NCI-H446 treated with DMSO at 0.1 percent for 48 hours (cell line): ENCODE data around the gene ADM2.

Experiments
- DNase-seq: peaks from one replicate; lab custom pipeline; 2025; lab: John Stamatoyannopoulos, UW

Gene ADM2

DNA sequence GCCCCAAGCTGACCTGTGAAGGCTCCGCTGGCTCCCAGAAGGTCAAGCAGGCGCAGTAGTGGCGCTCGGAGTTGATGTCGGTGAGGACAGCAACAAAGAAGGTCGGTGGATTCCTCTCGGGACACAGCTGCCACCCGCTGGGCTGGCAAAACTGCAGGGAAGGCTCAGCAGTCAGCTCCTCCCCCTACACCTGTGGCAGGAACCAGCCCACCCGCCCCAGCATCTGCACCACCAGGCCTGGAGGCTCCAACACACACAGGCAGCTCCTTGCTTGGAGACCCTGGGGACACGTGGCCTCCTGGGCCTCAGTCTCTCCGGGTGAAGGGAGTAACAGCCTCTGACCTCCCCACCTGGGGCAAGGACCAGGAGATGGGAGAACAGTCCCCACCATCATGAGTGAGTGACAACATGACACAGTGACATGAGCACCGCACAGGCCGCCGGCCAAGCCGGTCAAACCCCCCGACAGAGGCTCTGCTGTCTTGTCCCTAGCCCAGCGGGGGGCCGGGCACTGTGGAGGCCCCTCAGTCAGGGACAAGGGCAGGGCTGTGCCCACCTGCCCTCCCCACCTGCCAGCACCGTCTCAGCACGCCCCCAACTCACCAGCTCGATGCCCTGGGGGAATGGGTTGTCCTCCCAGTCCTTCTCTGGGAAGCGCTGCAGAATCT is 13.4 kb upstream of the ADM2 start:
- DNase-seq = no peak

DNA sequence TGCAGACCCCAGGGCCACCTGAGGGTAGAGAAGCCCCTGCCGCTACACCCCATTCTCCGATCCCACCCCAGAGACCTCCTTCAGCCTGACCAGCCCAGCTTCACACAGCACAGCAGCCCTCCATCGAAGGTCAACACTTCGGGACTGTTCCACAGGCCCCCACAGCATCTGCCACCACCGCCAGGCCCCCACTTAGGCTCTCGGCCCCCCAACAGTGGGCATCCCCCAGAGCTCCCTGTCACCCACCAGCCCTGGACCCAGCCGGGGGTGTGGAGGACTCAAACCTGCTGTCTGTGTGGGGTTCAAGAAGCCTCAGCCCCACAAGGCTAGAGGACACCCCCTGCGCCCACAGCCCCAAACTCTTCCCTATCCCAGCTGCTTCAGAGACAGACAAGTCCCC is 12.7 kb upstream of the ADM2 start:
- no peak for DNase-seq

DNA sequence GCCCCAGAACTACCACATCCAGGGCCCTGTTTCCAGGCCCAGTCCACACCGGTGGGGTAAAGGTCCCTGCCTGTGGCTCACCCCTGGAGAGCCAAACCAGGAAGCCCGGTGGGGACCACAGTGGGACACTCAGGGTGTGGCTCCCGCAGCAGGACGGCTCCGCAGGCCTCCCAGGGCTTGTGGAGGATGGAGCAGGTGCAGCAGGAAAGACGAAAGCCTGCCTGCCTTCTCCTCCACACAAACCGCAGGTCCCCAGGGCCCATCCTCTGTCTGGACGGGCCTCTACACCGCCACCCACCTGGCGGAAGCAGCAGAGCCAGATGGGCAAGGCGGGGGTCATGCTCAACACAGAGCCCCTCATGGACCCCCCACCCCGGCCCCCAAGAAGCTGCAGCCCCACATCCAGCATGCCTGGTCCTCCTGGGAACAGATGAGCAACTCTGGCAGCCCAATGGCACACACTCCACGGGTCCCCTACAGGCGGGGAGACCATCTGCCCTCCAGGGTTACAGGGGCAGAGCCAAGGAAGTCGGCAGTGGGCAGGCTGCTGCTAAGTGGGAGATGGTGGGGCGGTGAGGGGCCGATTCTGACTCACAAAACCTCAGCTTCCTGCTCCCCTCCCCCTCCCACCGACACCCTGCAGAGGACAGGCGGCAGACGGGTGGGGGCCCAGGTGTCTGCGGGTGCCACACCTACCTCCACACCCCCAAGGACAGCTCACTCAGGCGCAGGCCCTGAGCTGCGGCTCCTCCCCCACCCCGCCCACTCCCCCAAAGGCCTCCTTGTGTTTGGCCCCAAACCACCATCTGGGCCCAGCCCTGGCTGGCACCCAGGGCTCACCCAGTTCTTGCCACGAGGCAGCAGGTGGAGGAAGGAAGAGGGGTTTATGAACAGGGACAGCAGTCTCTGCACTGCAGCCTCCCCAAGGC is 11.7 kb upstream of the ADM2 start:
- DNase-seq = no peak

DNA sequence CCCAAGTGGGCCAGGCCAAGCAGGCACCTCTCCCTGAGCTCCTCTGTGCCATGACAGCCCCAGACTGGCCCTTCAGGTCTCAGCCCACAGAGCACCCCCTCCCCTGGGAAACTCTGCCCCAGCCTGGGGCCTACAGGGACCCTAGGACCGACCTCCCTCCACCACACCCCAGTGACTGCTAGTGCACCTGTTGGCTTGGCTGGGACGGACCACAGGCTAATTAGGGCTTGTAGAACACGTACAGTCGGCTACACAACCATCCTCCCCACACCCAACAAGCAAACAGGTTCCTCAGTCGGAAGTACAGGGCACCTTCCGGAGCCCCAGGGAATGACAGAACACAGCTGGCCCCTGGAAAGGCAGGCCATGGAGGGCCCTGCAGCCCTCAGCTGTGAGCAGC is 10.9 kb upstream of the ADM2 start:
- DNase-seq = no peak

DNA sequence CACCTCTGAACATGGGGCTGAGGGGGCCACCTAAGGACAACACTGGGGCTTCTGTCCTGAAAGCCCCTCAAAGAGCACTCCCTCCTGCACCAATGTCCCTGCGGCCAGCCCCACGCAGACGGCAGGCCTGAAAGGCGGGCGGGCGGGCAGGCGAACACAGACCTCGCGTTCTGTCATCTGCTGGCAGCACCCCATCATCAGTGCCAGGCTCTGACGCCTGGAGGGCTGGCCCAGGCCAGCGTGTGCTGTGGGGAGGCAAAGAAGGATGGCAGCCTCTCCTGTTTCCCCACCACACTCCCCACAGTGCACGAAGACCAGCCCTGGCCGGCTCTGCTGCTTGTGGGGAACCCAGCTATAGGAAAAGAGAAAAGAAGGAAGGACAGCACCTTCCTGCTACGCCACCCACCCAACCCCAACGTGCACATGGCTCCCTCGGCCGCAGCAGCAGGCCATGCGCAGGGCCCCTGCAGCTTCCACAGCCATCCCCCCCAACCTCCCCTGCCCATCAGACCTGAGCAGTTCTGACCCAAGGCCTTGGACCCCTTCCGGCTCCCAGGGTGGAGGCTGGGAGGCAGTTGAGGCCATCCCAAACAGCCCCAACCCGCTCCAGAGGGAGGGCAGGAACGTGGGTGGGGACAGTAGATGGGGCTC is 10.0 kb upstream of the ADM2 start:
- DNase-seq = no peak

DNA sequence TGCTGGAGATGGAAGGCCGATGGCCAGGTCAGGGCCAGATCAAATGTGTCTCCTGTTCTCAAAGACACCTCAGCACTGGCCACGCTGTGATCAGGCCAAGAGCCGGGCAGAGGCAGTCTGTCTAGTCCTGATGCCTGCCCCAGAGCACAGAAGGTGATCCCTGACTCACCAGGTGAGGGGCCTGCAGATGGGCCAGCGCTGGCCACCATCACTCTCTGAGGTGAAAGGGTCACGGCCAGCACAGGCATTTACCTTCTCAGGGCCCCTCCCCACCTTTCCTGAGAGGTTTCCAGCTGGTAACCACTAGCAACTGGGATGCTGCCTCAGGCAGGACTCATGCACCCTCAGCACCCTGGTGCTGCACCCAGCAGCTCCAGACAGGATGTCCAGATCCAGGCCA is 9.4 kb upstream of the ADM2 start:
- no peak for DNase-seq

DNA sequence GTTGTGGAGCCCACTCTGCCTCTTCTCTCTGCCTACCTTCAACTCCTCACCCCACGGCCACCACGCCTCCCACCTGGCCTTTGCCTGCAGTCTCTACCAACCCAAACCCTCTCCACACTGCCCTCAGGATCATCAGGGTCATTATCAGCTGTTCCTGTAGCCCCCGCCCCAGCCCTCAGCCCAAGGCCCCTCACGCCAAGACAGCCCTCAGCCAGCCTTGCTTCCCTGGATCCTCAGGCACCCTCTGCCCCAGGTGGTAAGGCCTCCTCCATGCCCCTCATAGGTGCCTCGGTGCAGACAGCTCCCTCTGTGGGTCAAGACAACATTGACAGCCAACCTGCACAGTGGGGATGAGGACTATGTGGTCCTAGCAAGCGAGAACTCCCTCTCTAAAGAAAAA is 8.3 kb upstream of the ADM2 start:
- DNase-seq = no peak

DNA sequence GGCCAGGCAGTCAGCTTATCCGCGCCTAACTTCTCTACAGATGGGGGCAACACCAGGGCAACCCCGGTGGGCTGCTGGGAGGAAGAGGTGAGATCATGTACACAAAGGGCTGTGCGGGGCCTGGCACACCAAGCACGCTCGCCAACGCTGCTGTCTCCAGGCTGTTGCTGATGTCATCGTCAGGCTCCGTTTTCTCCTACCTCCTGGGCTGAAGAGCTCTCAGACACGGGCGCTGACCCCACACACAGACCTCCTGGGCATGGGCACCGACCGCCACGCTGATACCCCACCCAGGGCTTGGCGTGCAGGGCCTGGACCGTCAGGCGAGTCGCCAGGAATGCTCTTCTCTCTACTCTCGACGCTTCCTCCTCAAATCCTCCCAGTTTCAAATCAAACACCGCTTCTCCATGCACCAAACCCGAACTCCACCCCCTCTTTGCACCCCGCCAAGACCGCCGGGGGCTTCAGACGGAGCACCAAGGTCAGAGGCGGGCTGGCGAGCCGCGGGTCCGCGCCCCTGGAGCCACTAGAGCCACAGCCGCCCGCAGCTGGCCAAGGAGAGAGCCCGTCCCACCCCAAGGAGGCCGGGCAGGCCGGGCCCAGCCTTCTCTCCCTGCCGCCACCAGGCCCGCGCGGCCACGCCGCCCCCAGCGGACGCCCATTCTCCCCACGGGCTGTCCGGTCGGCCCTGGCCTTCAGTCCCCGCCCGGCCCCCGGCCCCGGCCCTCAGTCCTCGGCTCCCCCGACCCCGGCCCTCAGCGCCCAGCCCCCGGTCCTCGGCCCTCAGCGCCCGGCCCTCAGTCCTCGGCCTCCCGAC is 7.3 kb upstream of the ADM2 start:
- no peak for DNase-seq

DNA sequence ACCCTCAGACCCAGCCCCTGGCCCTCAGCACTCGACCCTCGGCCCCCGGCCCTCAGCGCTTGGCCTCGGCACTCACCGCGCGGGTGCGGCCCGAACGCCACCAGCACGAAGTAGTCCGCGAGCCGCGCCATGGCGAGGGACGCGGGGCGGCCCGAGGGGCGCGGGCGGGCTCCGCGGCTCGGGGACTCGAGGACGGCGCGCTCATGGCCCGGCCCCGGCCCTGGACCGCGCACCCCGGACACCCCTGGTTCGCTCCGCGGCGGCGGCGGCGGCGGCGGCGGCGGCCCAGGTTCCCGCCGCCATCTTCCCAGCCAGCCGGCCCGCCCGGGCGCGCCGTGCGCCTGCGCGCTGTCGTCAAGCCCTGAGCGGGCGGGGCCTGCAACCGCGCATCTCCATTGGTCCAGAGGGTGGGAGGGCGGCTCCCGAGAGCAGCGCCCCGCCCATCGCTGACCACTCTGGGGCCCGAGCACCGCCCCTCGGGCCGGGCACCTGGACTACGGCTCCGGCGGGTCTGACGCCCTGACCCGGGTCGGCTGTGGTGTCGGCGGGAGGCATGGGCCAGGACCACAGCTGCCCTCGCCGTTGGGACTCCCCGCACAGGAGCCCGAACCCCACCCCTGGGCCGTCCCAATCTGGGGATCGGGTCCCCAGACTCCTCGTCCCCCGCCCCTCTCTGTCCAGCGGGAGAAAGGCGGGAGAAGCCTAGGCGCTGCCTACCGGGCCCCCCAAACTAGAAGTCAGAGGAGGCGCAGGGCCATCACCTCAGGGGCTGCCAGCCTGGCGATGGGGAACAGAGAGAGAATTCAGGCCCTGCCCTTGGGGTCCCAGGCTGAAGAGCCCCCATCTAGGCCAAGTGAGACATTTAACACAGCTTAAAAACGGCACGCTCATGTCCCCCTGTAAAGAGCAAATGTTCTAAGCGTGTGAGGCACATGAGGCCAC is 6.4 kb upstream of the ADM2 start, which contains the start of gene SBF1:
Gene SBF1, minus strand, starts transcription at position 326 of the 942 bp plus-strand sequence. Its CDS starts 195 bp downstream, at position 131.
- peak; percentile 55 for DNase-seq

DNA sequence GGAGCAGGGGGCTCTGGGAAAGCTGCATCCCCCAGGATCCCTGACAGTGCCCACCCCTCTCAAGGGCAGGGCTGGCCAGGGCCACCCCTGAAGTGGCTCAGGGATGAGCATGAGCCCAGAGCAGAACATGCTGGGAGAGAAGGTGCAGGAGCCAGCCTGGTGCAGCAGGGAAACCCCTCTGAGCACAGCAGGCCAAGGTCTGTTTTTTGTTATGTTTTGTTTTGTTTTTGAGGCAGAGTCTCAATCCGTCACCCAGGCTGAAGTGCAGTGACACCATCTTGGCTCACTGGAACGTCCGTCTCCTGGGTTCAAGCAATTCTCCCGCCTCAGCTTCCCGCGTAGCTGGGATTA is 5.7 kb upstream of the ADM2 start:
- DNase-seq = no peak

DNA sequence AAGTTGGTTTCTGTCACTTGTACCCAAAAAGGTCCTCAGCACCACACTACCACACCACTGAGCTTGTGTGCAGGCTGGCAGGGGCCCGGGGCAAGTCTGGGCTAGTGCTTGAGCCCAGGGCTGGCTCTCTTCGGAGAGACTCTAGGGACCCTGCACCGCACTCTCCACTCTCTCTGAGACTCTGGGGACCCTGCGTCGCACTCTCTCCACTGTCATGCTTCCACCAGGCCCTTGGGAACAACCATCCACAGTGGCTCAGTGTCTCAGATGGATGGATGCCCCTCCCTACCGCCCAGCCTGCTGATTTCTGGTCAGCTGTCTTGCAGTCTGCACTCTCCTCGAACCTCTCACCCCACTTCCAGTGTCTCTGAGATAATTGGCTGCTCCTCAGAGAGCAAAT is 4.5 kb upstream of the ADM2 start:
- DNase-seq = no peak

DNA sequence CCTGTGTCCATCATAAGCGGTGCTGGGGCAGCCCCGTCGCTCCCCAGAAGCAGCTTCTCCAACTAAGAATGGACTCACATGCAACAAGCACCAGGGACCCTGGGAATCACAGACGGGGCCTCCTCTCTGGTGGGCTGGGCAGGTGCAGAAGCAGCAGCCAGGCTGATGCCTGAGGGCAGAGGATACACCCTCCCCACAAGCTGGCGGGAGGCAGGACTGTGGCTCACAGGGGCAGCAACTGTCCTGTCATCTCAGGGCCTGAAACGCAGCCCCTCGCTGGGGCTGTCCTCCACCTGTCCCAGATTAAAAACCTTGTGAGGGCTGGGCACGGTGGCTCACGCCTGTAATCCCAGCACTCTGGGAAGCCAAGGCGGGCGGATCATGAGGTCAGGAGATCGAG is 3.4 kb upstream of the ADM2 start:
- no peak for DNase-seq

DNA sequence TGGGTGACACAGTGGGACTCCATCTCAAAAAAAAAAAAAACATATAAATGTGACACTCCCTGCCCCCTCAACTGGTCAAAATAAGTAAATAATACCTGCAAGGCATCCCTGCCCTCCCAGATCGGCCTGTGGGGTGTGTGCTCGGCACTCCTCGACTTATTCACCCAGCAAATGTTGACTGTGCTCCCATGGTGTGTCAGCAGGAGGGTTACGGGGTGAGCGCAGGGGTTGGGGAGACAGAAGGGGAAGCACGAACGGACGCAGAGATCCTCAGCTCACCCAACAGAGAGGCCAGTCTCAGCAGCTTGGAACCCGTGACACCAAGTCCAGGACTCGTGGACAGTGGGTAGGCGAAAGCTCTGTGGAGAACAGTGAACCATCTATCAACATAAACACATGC is 1.6 kb upstream of the ADM2 start:
- DNase-seq = no peak

DNA sequence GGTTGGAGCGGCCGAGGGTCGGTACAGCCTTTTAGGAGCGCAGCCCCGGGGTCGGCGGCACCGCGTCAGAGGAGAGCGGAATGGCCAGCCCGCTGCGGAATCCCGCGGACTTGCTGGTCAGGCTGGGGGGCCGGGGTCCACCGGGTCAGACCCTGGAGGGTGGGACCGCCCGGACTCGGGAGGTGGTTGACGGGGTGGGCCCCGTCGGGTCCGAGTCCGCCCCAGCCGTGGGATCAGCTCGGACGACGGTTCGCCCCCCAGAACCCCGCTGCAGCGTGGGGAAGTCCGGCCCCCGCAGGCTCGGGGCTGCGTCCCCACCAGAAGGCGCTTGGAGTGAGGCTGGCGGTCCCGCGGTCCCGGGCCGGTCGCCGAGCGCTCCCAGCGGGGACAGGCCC is 301 bp upstream of the ADM2 start:
- DNase-seq = no peak

DNA sequence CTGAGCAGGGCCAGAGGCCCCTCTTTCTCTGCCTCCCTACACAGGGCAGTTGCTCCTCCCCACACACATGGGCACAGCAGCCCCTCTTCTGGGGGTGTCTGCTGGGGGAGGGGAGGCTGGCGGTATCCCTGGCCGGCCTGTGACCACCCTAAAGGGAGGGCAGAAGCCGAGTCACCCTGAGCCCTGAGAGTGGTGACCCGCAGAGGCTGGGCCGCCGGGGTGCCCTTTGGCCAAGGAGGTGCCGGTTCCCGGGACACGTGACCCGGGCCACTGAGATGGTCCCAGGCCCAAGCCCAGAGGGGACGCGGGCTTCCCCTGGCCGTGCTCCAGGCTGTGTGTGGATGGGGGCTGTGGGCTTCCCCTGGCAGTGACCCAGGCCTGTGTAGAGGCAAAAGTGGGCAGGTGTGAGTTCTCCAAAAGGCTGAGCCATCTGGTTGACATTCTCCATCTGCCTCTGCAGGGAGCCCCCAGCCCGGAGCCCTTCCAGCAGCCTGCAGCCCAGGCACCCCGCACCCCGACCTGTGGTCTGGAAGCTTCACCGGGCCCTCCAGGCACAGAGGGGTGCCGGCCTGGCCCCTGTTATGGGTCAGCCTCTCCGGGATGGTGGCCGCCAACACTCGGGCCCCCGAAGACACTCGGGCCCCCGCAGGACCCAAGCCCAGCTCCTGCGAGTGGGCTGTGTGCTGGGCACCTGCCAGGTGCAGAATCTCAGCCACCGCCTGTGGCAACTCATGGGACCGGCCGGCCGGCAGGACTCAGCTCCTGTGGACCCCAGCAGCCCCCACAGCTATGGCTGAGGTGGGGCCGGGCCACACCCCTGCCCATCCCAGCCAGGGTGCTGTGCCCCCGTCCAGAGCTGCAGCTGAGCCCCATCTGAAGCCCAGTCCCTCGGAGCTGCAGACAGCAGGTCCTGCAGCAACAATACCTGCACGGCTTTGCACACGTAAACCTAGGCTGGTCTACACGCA is 1.0 kb downstream of the ADM2 start:
- no peak for DNase-seq

DNA sequence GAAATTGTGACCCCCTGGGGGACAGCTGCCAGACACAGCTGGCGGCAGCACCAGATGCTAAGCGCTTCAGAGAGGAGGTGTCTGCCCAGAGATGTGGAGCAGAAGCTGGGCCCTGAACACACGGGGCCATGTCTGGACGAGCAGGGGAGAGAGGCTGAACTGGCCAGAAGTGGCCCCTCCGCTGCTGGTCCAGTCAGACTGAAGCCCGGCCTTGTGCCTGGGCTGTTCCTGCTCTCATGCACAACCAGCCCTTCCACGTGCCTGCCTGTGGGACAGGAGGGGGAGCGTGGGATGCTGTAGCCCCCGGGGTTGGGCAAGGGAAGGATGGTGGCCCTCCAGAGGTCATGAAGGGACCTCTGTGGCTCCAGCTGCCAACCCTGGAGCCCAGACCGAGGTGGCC is 1.8 kb downstream of the ADM2 start:
- DNase-seq = no peak

DNA sequence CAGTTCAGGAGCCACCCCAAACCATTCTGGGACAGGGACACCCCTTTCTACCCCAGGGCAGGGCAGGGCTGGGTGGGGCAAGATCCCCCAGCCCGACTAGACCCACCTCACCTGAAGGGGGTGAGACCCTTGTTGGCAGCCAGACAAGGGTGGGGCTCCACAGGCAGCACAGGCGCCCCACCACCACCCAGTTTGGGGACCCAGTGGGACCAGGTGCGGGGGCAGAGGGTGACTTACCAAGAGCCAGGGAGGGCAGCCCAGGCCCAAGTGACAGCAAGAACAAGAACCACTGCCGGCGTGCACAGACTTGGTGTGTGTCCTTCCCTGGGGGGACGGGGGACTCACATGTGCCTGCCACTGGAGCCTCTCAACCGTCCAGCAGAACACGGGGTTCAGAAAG is 2.2 kb downstream of the ADM2 start:
- no peak for DNase-seq

DNA sequence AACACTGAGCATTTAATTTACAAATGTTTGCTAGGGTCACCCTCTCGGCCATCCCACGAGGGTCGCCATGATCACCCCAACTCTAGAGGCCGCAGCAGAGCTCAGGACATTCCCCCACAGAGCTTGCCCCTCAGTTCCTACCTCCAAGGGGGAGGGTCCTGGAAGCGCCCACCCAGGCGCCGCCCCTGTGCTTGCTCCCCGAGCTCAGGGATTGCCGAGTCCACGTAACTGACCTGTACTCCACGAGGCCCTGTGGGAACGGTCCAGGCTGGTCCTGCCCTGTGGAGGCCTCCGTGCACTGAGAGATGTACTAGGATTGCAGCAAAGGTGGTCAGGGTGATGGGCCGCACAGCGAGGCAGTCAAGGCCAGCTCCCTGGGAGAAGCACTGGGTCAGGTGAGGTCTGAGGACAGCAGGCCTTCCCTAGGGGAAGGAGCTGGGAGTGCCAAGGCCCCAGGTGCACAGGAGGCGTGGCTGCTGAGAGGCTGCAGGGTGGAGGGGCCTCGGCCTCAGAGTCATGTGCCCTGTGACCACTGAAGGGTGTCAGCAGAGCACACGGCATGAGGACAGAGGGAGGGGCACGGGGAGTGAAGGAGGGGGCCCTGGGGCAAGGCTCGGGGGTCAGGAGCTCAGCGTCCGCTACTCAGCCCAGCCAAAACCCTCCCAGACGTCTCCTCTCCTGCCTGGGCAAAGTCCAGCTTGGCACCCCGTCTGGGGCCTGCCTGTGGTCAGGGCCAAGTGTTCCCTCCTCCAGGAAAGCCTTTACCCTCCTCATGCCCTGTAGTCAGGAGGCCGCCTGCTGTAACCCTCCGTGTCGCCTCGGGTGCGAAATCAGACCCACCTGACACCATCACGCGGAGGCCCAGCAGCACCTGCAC is 2.9 kb downstream of the ADM2 start:
- DNase-seq = no peak
